ENCODE results near the gene PHF5A. TPM values are rescaled to one million over a fixed set of nuclear protein-coding genes. Genes with fewer than 3 reads are reported as not detected.
"Not testable (repeated sequence)": the region's sequence is repeated elsewhere in the genome, so short reads cannot be mapped to it uniquely, and the experiment has no call there.

The PHF5A gene
- total and polyA plus RNA-seq, 2 experiments from 2014 or later = 13.1 to 41.9 TPM

GRCh38 chr22:41461901-41462300 lies 6.6 kb downstream of the PHF5A start:
- H3K4me3 ChIP-seq = no peak overlapping the region
- no peak overlapping the region for H3K9ac ChIP-seq
- H3F3A ChIP-seq (ENCODE audit: insufficient read depth) = 0 out of 2 replicates have a peak, but pooled peaks cover 7% of the 10 kb centered on the region
- 79 to 82% methylated on average over 4 of the region's 4 CpGs for WGBS, 2 experiments (ENCODE audit: low coverage in 1 of 2, low lambda C conversion rate in 2 of 2, missing lambda C conversion rate in 2 of 2)
- no peaks in the 10 kb centered on the region for H3K4me1 ChIP-seq (ENCODE audit: insufficient read depth)
- H3K27ac ChIP-seq = no peak overlapping the region
- no peak overlapping the region for H2AFZ ChIP-seq
- TF ChIP-seq EZH2phosphoT487 (IDR thresholded peaks at IDR 0.05; ENCODE audit: insufficient read depth, low read depth) (no peak), EZH2 (IDR thresholded peaks at IDR 0.05; ENCODE audit: insufficient read depth, poor library complexity, severe bottlenecking) (no peak)
- H3K36me3 ChIP-seq (ENCODE audit: low read depth) = peaks cover 46% of the 10 kb centered on the region
- H3K79me2 ChIP-seq (ENCODE audit: insufficient read depth) = peaks cover 51% of the 10 kb centered on the region
- no peak overlapping the region for H3K4me2 ChIP-seq (ENCODE audit: unreplicated experiment)
- H3K9me2 ChIP-seq (ENCODE audit: insufficient read depth) = no peaks in the 10 kb centered on the region
- H4K20me1 ChIP-seq (ENCODE audit: insufficient read depth) = no peaks in the 10 kb centered on the region
- no peaks in the 10 kb centered on the region for H3K27me3 ChIP-seq (replicated peaks; ENCODE audit: insufficient read depth)
- no peaks in the 10 kb centered on the region for H3K9me3 ChIP-seq (ENCODE audit: low read depth)
- in situ Hi-C loops (cut with MboI) = no loop called here
- no peak for DNase-seq

GRCh38 chr22:41460071-41460470 lies 8.4 kb downstream of the PHF5A start:
- H3K4me3 ChIP-seq; H3K9me3 ChIP-seq (ENCODE audit: low read depth); H2AFZ ChIP-seq; in situ Hi-C loops (cut with MboI); H3K4me2 ChIP-seq (ENCODE audit: unreplicated experiment); H4K20me1 ChIP-seq (ENCODE audit: insufficient read depth); H3K9ac ChIP-seq; H3K9me2 ChIP-seq (ENCODE audit: insufficient read depth); H3K4me1 ChIP-seq (ENCODE audit: insufficient read depth); H3K27ac ChIP-seq; H3K27me3 ChIP-seq (replicated peaks; ENCODE audit: insufficient read depth); DNase-seq; H3F3A ChIP-seq (ENCODE audit: insufficient read depth): not testable (repeated sequence)
- Histone ChIP-seq H3K79me2 (ENCODE audit: insufficient read depth) (peaks cover 33% of the 10 kb centered on the region), H3K36me3 (ENCODE audit: low read depth) (peaks cover 32% of the 10 kb centered on the region; the same call in 1 of the 2 replicates)
- 54 to 59% methylated on average over 5 of the region's 5 CpGs for WGBS, 2 experiments (ENCODE audit: low coverage in 1 of 2, low lambda C conversion rate in 2 of 2, missing lambda C conversion rate in 2 of 2)

GRCh38 chr22:41459431-41459830 lies 9.1 kb downstream of the PHF5A start:
- TF ChIP-seq EZH2phosphoT487 (IDR thresholded peaks at IDR 0.05; ENCODE audit: insufficient read depth, low read depth) = no peak
- Histone ChIP-seq H3K27ac (no peak overlapping the region), H3K4me1 (ENCODE audit: insufficient read depth) (no peaks in the 10 kb centered on the region), H3K9ac (no peak overlapping the region), H3K4me3 (no peak overlapping the region), H3K79me2 (ENCODE audit: insufficient read depth) (peaks cover 26% of the 10 kb centered on the region), H2AFZ (no peak overlapping the region), H3K4me2 (ENCODE audit: unreplicated experiment) (no peak overlapping the region), H3K27me3 (replicated peaks; ENCODE audit: insufficient read depth) (no peaks in the 10 kb centered on the region), H4K20me1 (ENCODE audit: insufficient read depth) (no peaks in the 10 kb centered on the region), H3K9me3 (ENCODE audit: low read depth) (no peaks in the 10 kb centered on the region), H3K9me2 (ENCODE audit: insufficient read depth) (no peaks in the 10 kb centered on the region), H3K36me3 (ENCODE audit: low read depth) (peaks cover 26% of the 10 kb centered on the region; the same call in 1 of the 2 replicates), H3F3A (ENCODE audit: insufficient read depth) (0 out of 2 replicates have a peak, but pooled peaks cover 3% of the 10 kb centered on the region)
- 47 to 48% methylated on average over 1 of the region's 1 CpG for WGBS, 2 experiments (ENCODE audit: low coverage in 1 of 2, low lambda C conversion rate in 2 of 2, missing lambda C conversion rate in 2 of 2)
- in situ Hi-C loops (cut with MboI) = no loop called here
- no peak for DNase-seq

- Histone ChIP-seq H3K4me3 (no peak overlapping the region), H3K9me2 (ENCODE audit: insufficient read depth) (no peaks in the 10 kb centered on the region), H3K4me2 (ENCODE audit: unreplicated experiment) (no peak overlapping the region), H3K79me2 (ENCODE audit: insufficient read depth) (peaks cover 18% of the 10 kb centered on the region), H2AFZ (no peak overlapping the region), H4K20me1 (ENCODE audit: insufficient read depth) (no peaks in the 10 kb centered on the region), H3K9ac (no peak overlapping the region), H3K9me3 (ENCODE audit: low read depth) (no peaks in the 10 kb centered on the region), H3K36me3 (ENCODE audit: low read depth) (peaks cover 17% of the 10 kb centered on the region; the same call in 1 of the 2 replicates), H3F3A (ENCODE audit: insufficient read depth) (0 out of 2 replicates have a peak, but pooled peaks cover 3% of the 10 kb centered on the region), H3K4me1 (ENCODE audit: insufficient read depth) (no peaks in the 10 kb centered on the region), H3K27me3 (replicated peaks; ENCODE audit: insufficient read depth) (no peaks in the 10 kb centered on the region), H3K27ac (no peak overlapping the region)
- in situ Hi-C loops (cut with MboI) = no loop called here
- DNase-seq = no peak
- no peak for TF ChIP-seq EZH2 (IDR thresholded peaks at IDR 0.05; ENCODE audit: insufficient read depth, poor library complexity, severe bottlenecking)
- TF ChIP-seq EZH2phosphoT487 (IDR thresholded peaks at IDR 0.05; ENCODE audit: insufficient read depth, low read depth) = no peak
- 90 to 92% methylated on average over 7 of the region's 7 CpGs for WGBS, 2 experiments (ENCODE audit: low coverage in 1 of 2, low lambda C conversion rate in 2 of 2, missing lambda C conversion rate in 2 of 2)
These were observed 10.2 kb downstream of the PHF5A start for GRCh38 chr22:41458161-41458728.
